ENCODE measurements around the gene GALT.

The GALT gene

DNA sequence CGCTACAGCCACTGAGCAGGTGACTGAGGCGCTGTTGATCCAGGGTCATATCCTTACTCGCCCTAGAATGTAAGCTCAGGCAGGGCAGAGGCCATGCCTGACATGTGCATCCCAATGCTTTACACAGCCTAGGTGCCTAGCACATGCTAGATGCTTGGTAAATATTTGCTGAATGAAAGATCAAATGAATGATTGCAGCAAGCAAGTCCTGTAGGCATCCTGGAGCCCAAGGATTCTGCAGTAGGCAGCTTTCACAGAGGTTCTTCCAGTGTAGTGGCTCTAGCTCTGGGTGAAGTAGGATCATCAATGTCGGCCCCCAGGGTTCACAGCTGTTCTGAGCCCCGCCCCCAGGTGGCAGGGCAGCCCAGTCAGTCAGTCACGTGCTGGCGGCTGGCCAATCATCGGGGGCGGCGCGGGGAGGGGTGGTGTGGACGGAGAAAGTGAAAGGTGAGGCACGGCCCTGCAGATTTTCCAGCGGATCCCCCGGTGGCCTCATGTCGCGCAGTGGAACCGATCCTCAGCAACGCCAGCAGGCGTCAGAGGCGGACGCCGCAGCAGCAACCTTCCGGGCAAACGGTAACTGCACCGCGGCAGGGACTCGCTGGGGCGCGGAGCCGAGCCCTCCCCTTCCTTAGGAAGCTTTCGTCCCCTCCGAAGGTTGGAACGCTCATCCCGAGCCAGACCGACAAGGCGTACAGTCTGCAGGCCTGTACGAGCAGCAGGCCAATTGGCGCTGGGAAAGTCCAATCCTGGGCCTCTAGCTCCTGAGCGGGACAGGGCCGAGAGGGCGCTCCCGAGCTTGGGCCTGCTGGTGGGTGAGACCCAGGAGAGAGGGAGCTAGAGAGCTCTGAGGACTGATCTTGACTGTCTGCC, at the start of gene GALT:
Gene GALT (plus strand): TSS at position 465 of the 873 bp plus-strand sequence. CDS start 30 bp downstream, at position 495.
- peak within 1 kb of the TSS; percentile 68 for H3K4me3 ChIP-seq (ENCODE audit: low read length)
- TF ChIP-seq ZNF274 (IDR thresholded peaks at IDR 0.05; ENCODE audit: low read depth, low read length): no peak

GRCh38 chr9:34599546-34599945, 46.9 kb upstream of the GALT start:
- no peak for TF ChIP-seq ZNF274 (IDR thresholded peaks at IDR 0.05; ENCODE audit: low read depth, low read length)
- no peak overlapping the region for H3K4me3 ChIP-seq (ENCODE audit: low read length)

DNA sequence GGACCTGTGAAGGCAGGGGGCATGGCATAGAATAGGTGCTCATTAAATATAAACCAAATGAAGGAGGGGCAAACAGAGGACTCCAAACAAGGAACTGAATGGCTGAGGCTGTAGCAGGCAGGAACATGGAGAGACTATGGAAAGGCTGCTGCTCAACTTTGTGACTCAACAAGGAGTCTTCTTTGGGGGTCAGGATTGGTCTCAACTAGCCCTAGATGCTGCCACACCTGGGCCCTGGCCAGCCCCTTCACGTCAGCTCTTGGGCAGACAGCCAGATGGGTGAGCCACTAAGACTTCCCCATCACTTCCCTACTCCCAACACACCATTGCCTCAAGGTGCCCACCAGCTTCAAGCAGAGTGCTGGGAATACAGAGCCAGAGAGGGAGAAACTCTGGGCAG, 45.6 kb upstream of the GALT start:
- no peak for TF ChIP-seq ZNF274 (IDR thresholded peaks at IDR 0.05; ENCODE audit: low read depth, low read length)
- no peak overlapping the region for H3K4me3 ChIP-seq (ENCODE audit: low read length)

GRCh38 chr9:34601937-34602573, 44.4 kb upstream of the GALT start:
- no peak for TF ChIP-seq ZNF274 (IDR thresholded peaks at IDR 0.05; ENCODE audit: low read depth, low read length)
- no peak overlapping the region for H3K4me3 ChIP-seq (ENCODE audit: low read length)

DNA sequence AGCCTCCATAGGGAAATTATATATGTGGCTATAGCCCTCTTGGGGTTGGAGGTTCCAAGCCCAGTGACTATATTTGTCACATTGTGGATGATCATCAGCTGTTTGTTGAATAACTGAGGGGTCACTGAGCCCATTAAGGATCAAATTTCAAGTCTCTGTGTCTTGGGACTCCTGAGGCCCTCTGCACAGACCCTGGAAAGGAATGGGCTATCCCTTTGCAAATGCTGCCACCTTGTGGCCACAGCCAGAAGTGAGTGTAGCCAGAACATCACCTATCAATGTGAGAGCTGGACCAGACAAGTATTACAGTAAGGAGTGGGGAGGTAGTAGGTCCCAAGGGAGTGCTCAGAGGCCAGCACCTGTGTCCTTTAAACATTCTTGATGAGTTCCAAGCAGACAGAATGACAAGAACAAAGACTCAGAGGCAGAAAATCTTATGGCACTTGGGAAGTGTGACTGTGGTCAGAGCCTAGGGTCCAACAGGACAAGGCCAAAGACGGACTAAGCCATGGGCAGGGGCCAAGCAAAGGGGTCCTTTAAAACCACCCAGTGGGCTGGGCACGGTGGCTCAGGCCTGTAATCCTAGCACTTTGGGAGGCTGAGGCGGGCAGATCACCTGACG, 42.8 kb upstream of the GALT start:
- no peak for TF ChIP-seq ZNF274 (IDR thresholded peaks at IDR 0.05; ENCODE audit: low read depth, low read length)
- no peak overlapping the region for H3K4me3 ChIP-seq (ENCODE audit: low read length)

GRCh38 chr9:34606190-34606589, 40.3 kb upstream of the GALT start:
- TF ChIP-seq ZNF274 (IDR thresholded peaks at IDR 0.05; ENCODE audit: low read depth, low read length): no peak
- H3K4me3 ChIP-seq (ENCODE audit: low read length): no peak overlapping the region

GRCh38 chr9:34606905-34607304, 39.6 kb upstream of the GALT start:
- no peak for TF ChIP-seq ZNF274 (IDR thresholded peaks at IDR 0.05; ENCODE audit: low read depth, low read length)
- H3K4me3 ChIP-seq (ENCODE audit: low read length): no peak overlapping the region

GRCh38 chr9:34607331-34607730, 39.1 kb upstream of the GALT start:
- no peak for TF ChIP-seq ZNF274 (IDR thresholded peaks at IDR 0.05; ENCODE audit: low read depth, low read length)
- no peak overlapping the region for H3K4me3 ChIP-seq (ENCODE audit: low read length)

DNA sequence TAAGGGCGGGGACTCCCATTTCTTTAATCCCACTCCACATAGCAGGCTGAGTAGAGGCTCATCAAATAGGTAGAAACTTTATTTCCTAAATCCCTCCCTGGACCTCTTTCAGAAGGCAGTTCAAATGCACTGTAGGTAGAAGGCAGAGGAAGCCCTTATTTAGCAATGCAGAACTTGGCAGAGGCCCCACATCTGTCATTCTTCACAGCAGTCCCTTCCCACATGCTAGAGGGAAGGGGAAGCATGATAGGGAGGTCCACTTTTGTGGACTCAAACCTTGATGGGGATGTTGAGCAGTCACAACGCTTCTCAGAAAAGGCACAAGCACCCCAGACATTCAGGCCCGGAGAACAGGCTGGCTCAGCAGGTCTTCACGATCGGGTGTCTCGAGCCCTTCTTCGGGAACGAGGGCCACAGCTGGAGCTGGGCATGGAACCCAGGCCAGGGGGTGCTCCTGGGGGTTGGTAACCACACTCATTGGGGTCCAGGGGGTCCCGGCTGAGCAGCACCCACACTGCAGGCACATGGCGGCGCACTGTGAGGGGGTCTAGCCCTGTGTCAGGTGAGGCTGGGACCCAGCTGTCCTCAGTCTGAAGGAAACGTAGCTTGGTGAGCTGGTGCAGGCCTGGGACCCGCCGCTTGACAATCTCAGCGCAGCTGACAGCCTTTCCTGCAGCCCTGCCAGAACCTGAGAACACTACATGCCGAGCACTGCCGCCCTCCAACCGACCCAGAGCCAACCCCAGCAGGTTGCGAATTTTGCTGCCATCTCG, 35.9 kb upstream of the GALT start:
- TF ChIP-seq ZNF274 (IDR thresholded peaks at IDR 0.05; ENCODE audit: low read depth, low read length): no peak
- no peak overlapping the region for H3K4me3 ChIP-seq (ENCODE audit: low read length)

DNA sequence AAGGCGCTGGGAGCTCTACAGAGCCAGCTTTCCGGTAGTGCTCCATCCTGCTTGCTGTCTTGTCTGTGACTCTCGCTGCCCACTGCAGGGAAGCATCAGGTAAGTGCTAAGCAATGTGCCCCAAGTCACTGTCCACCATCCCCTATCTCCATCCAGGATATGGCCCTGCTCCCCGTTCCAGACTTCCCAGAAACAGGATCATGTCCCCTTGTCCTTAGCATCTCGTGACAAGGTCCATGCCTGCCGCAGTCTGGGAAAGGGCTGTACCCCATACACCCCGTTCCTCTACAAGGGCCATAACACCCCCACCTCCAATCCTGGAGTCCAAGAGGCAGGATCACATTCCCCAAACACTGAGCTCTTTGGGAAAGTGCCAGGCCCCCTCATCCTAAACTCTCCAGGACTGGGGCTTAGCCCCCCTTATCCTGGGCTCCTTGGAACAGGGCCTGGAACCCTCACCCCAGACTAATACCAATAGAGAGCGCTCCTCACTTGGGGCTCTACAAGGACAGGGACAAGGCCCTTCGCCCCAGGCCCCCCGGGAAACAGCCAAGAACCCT, 35.1 kb upstream of the GALT start:
- no peak for TF ChIP-seq ZNF274 (IDR thresholded peaks at IDR 0.05; ENCODE audit: low read depth, low read length)

GRCh38 chr9:34611811-34612787, 34.4 kb upstream of the GALT start, which contains the start of gene RPP25L:
RPP25L (minus strand) TSS chr9:34612097; CDS start chr9:34611296, 801 bp downstream.
- TF ChIP-seq ZNF274 (IDR thresholded peaks at IDR 0.05; ENCODE audit: low read depth, low read length): no peak
- H3K4me3 ChIP-seq (ENCODE audit: low read length): peak within 1 kb of the TSS; percentile 77

More for the DNA sequence above, 35.1 kb upstream of the GALT start:
- peak overlapping the region; percentile 77 for H3K4me3 ChIP-seq (ENCODE audit: low read length)

DNA sequence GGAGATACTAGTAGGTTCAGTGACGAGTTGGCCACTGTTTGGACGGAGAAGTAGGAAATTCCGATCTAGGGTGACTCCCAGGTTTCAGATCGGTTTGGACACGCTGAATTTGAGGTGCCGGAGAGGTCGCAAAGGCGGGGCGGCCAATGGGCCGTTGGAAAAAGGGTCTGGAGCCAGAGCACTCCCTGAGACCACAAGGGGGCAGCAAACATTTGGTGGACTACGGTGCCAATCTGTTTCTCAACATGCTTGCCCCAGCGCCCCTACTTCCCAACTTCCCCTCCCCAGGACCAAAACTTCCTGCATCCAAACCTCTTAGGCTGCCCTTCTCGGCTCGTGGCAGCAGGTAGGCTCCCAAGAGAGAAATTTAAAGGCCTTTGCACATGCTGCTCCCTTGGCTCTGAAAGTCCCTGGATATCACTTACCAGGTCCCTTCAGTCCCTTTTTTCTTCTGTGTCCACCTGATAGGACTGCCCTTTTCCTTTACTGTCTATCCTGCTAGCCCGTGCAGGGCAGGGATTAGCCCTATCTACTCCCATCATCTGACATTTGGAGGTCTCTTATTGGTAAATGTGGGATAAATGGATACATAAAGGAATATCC, 33.6 kb upstream of the GALT start:
- H3K4me3 ChIP-seq (ENCODE audit: low read length): peak overlapping the region; percentile 77; the same call in 1 of the 2 replicates
- no peak for TF ChIP-seq ZNF274 (IDR thresholded peaks at IDR 0.05; ENCODE audit: low read depth, low read length)

Measured in GM08714 (cell line).